GM12878 (cell line): ENCODE measurements around the gene HOXB1. TPM values are rescaled to one million over a fixed set of nuclear protein-coding genes. Genes with fewer than 3 reads are reported as not detected.

ENCODE experiments used
- ELK1 ChIP-seq: IDR thresholded peaks from 2 replicates; pipeline ENCODE4 v1.6.1; 2012; ENCODE audit warnings: low read depth, low read length, improper control_type of control experiment
- FOXM1 ChIP-seq: IDR thresholded peaks from 2 replicates; pipeline ENCODE4 v1.6.1; 2012; ENCODE audit warnings: low read depth, mild to moderate bottlenecking, inconsistent platforms, low read length, moderate library complexity
- JUNB ChIP-seq: IDR thresholded peaks from 2 replicates; pipeline ENCODE4 v1.6.1; 2016; ENCODE audit warnings: antibody characterized with exemption, mild to moderate bottlenecking
- PRDM15 ChIP-seq: fragments of 450-650 bp; formaldehyde crosslinking; IDR thresholded peaks from 2 replicates; pipeline ENCODE4 v1.4.0; 2020; ENCODE audit warnings: mild to moderate bottlenecking, moderate library complexity
- RAD51 ChIP-seq: fragments of 450-650 bp; IDR thresholded peaks from 2 replicates; pipeline ENCODE4 v1.6.1; 2016; ENCODE audit warnings: moderate library complexity, mild to moderate bottlenecking, inconsistent platforms
- RFX5 ChIP-seq: IDR thresholded peaks from 2 replicates; pipeline ENCODE4 v1.6.1; 2011; ENCODE audit warnings: low read depth, low read length, improper control_type of control experiment
- SIX5 ChIP-seq: IDR thresholded peaks from 2 replicates; pipeline ENCODE4 v1.6.1; 2011; ENCODE audit warnings: mild to moderate bottlenecking, low read depth, low read length, moderate library complexity; ENCODE audit not compliant: severe bottlenecking
- TCF3 ChIP-seq: IDR thresholded peaks from 2 replicates; pipeline ENCODE4 v1.6.1; 2012; ENCODE audit warnings: low read depth, mild to moderate bottlenecking, low read length, borderline replicate concordance; ENCODE audit not compliant: insufficient read depth
- YY1 ChIP-seq: IDR thresholded peaks from 2 replicates; pipeline ENCODE4 v1.6.1; 2011; ENCODE audit warnings: low read depth, mild to moderate bottlenecking, low read length
- polyA plus RNA-seq, 11 experiments: library from polyadenylated mRNA; depleted of rRNA in 4 of 11; unstranded in 6 of 11; stranded (reverse) in 5 of 11; fragments of >200 nt; fragmentation: Nextera tagmentation in 4 of 11; fragmentation: Illumina TruSeq in 1 of 11; extraction: Ambion mirVana in 4 of 11; extraction: Trizol in 1 of 11; gene quantifications; 1 replicate in 1 of 11; 2 replicates in 10 of 11; pipeline versions ENCODE4 v1.2.1 to v1.2.3, GENCODE V29; 2011 to 2016; ENCODE audit warnings: inconsistent platforms in 2 of 11, missing spikeins in 2 of 11, low read depth in 1 of 11
- total RNA-seq, 4 experiments: library from RNA; depleted of rRNA in 3 of 4; stranded (reverse); fragments of >200 nt in 3 of 4; fragmentation: Illumina TruSeq in 1 of 4; extraction: Trizol in 1 of 4; gene quantifications; 2 replicates each; pipeline versions ENCODE4 v1.2.1 to v1.2.3, GENCODE V29; 2013 to 2021

Gene HOXB1
- total and polyA plus RNA-seq, 10 of the 15 experiments (the other 5 are each of a cell fraction or from before 2014, with no cell fraction given), result not detected

- TF ChIP-seq PRDM15 (CRISPR knock-in tag) (no peak), YY1 (peak; percentile 82), RFX5 (no peak), SIX5 (no peak), RAD51 (peak; percentile 96), FOXM1 (no peak), JUNB (no peak), TCF3 (no peak), ELK1 (no peak)
- TF ChIP-seq, all 136 proteins: peak for 15
These were observed 47.3 kb upstream of the HOXB1 start, which contains the start of gene HOXB4 (continued) for GRCh38 chr17:48577946-48578615.
